Neural progenitor cell (in vitro differentiated cells): ENCODE results near the gene SEBOX. TPM values are rescaled to one million over a fixed set of nuclear protein-coding genes. Genes with fewer than 3 reads are reported as not detected.

Experiments used
- DNase-seq: peaks from one replicate; pipeline ENCODE4 v3.0.0-alpha.2; 2016; ENCODE audit warnings: low spot score
- H2AFZ ChIP-seq: fragments of 200-600 bp; sonication (generic); replicated peaks from 2 replicates; pipeline ENCODE4 v1.6.1; 2016; ENCODE audit warnings: antibody characterized with exemption
- H3F3A ChIP-seq: fragments of 200-600 bp; sonication (generic); 2 replicates; pipeline ENCODE4 v1.6.1; 2016; ENCODE audit warnings: antibody characterized with exemption, low read depth
- H3K27ac ChIP-seq: fragments of 200-600 bp; sonication (generic); 2 replicates; pipeline ENCODE4 v1.5.1; 2016; ENCODE audit warnings: mild to moderate bottlenecking
- H3K27me3 ChIP-seq: fragments of 200-600 bp; sonication (generic); 2 replicates; pipeline ENCODE4 v1.6.1; 2016; ENCODE audit warnings: mild to moderate bottlenecking, moderate library complexity
- H3K36me3 ChIP-seq: fragments of 200-600 bp; sonication (generic); 2 replicates; pipeline ENCODE4 v1.5.1; 2016
- H3K4me1 ChIP-seq: fragments of 200-600 bp; sonication (generic); 2 replicates; pipeline ENCODE4 v1.6.1; 2016; ENCODE audit warnings: mixed run types
- H3K4me2 ChIP-seq: fragments of 200-600 bp; sonication (generic); 2 replicates; pipeline ENCODE4 v1.6.1; 2016
- H3K4me3 ChIP-seq: fragments of 200-600 bp; sonication (generic); 2 replicates; pipeline ENCODE4 v1.5.1; 2016
- H3K79me2 ChIP-seq: fragments of 200-600 bp; sonication (generic); 2 replicates; pipeline ENCODE4 v1.6.1; 2016; ENCODE audit warnings: low read depth
- H3K9ac ChIP-seq: fragments of 200-600 bp; sonication (generic); 2 replicates; pipeline ENCODE4 v1.6.1; 2016
- H3K9me3 ChIP-seq: fragments of 200-600 bp; sonication (generic); 2 replicates; pipeline ENCODE4 v1.5.1; 2016; ENCODE audit warnings: low read depth
- H4K20me1 ChIP-seq: fragments of 200-600 bp; sonication (generic); 2 replicates; pipeline ENCODE4 v1.6.1; 2016; ENCODE audit warnings: low read depth
- H3K27ac Mint-ChIP-seq: 3 replicates; pipeline ENCODE4 v1.8.0; 2021; ENCODE audit warnings: mixed read lengths
- H3K27me3 Mint-ChIP-seq: 2 replicates; pipeline ENCODE4 v1.8.0; 2022; ENCODE audit warnings: low read depth, mild to moderate bottlenecking, inconsistent platforms, moderate library complexity, mixed read lengths; ENCODE audit not compliant: insufficient read depth
- H3K36me3 Mint-ChIP-seq: 3 replicates; pipeline ENCODE4 v1.8.0; 2021; ENCODE audit warnings: mixed read lengths
- H3K4me1 Mint-ChIP-seq: 3 replicates; pipeline ENCODE4 v1.8.0; 2021; ENCODE audit warnings: mixed read lengths
- H3K4me3 Mint-ChIP-seq: 3 replicates; pipeline ENCODE4 v1.8.0; 2021; ENCODE audit warnings: mild to moderate bottlenecking, moderate library complexity, mixed read lengths
- H3K9me3 Mint-ChIP-seq: 3 replicates; pipeline ENCODE4 v1.8.0; 2020; ENCODE audit warnings: mixed read lengths
- CTCF ChIP-seq: fragments of 200-600 bp; sonication (generic); IDR thresholded peaks from 2 replicates; pipeline ENCODE4 v1.5.1; 2017; ENCODE audit warnings: antibody characterized with exemption, mild to moderate bottlenecking
- EZH2 ChIP-seq: fragments of 200-600 bp; sonication (generic); IDR thresholded peaks from 2 replicates; pipeline ENCODE4 v1.6.1; 2017; ENCODE audit warnings: antibody characterized with exemption, mild to moderate bottlenecking, moderate library complexity
- EZH2phosphoT487 ChIP-seq: fragments of 200-600 bp; sonication (generic); IDR thresholded peaks from 2 replicates; pipeline ENCODE4 v1.6.1; 2017; ENCODE audit warnings: antibody characterized with exemption
- total RNA-seq: library from RNA; depleted of rRNA; stranded (reverse); fragments of >200 nt; gene quantifications from 2 replicates; pipeline ENCODE4 v1.2.3, GENCODE V29; 2015; ENCODE audit warnings: low replicate concordance

The SEBOX gene
- total RNA-seq, 1 donor from 2014 or later: not detected

GRCh38 chr17:28386391-28386790 is 21.4 kb upstream of the SEBOX start:
- no peaks in the 10 kb centered on the region for H3K4me1 Mint-ChIP-seq
- peaks cover 26% of the 10 kb centered on the region for H3K36me3 Mint-ChIP-seq
- no peaks in the 10 kb centered on the region for H3K4me1 ChIP-seq
- TF ChIP-seq EZH2phosphoT487: no peak
- TF ChIP-seq CTCF: no peak
- no peak for TF ChIP-seq EZH2
- no peak overlapping the region for H2AFZ ChIP-seq
- H4K20me1 ChIP-seq: peaks cover 44% of the 10 kb centered on the region
- no peaks in the 10 kb centered on the region for H3K9me3 Mint-ChIP-seq
- no peaks in the 10 kb centered on the region for H3K36me3 ChIP-seq
- H3K4me3 Mint-ChIP-seq: no peak overlapping the region
- H3F3A ChIP-seq: peaks cover 6% of the 10 kb centered on the region
- H3K27ac Mint-ChIP-seq: no peak overlapping the region
- no peaks in the 10 kb centered on the region for H3K9me3 ChIP-seq
- no peak overlapping the region for H3K9ac ChIP-seq
- peaks cover 6% of the 10 kb centered on the region for H3K27me3 Mint-ChIP-seq
- no peak for DNase-seq
- H3K79me2 ChIP-seq: no peaks in the 10 kb centered on the region
- no peak overlapping the region for H3K27ac ChIP-seq
- peaks cover 60% of the 10 kb centered on the region for H3K27me3 ChIP-seq
- H3K4me2 ChIP-seq: no peak overlapping the region
- H3K4me3 ChIP-seq: no peak overlapping the region

GRCh38 chr17:28385406-28385805 is 20.4 kb upstream of the SEBOX start:
- H3K4me2 ChIP-seq: peak overlapping the region; percentile 85
- peaks cover 53% of the 10 kb centered on the region for H4K20me1 ChIP-seq
- H3K79me2 ChIP-seq: no peaks in the 10 kb centered on the region
- H3K4me3 ChIP-seq: peak overlapping the region; percentile 39
- H3K27me3 ChIP-seq: peaks cover 70% of the 10 kb centered on the region
- H3K9ac ChIP-seq: no peak overlapping the region
- H3K36me3 ChIP-seq: no peaks in the 10 kb centered on the region
- Mint-ChIP-seq H3K9me3 (no peaks in the 10 kb centered on the region), H3K36me3 (peaks cover 23% of the 10 kb centered on the region), H3K4me1 (no peaks in the 10 kb centered on the region), H3K27me3 (peaks cover 6% of the 10 kb centered on the region), H3K27ac (no peak overlapping the region), H3K4me3 (no peak overlapping the region)
- H3K4me1 ChIP-seq: no peaks in the 10 kb centered on the region
- H3K27ac ChIP-seq: no peak overlapping the region
- peaks cover 12% of the 10 kb centered on the region for H3F3A ChIP-seq
- H3K9me3 ChIP-seq: no peaks in the 10 kb centered on the region
- no peak for DNase-seq
- TF ChIP-seq CTCF: no peak
- TF ChIP-seq EZH2phosphoT487: no peak
- TF ChIP-seq EZH2: no peak
- no peak overlapping the region for H2AFZ ChIP-seq

- H3K9ac ChIP-seq: no peak overlapping the region
- peaks cover 74% of the 10 kb centered on the region for H3K27me3 ChIP-seq
- no peak overlapping the region for H3K4me3 Mint-ChIP-seq
- peaks cover 12% of the 10 kb centered on the region for H3F3A ChIP-seq
- H3K9me3 Mint-ChIP-seq: no peaks in the 10 kb centered on the region
- H3K4me1 ChIP-seq: no peaks in the 10 kb centered on the region
- no peak overlapping the region for H3K27ac ChIP-seq
- H3K4me2 ChIP-seq: peak overlapping the region; percentile 85
- H3K27ac Mint-ChIP-seq: no peak overlapping the region
- no peaks in the 10 kb centered on the region for H3K4me1 Mint-ChIP-seq
- no peak overlapping the region for H2AFZ ChIP-seq
- H3K36me3 Mint-ChIP-seq: peaks cover 19% of the 10 kb centered on the region
- peak; percentile 31 for DNase-seq
- no peaks in the 10 kb centered on the region for H3K79me2 ChIP-seq
- H4K20me1 ChIP-seq: peaks cover 55% of the 10 kb centered on the region
- TF ChIP-seq EZH2 (peak; percentile 63), CTCF (no peak), EZH2phosphoT487 (peak; percentile 68)
- peaks cover 6% of the 10 kb centered on the region for H3K27me3 Mint-ChIP-seq
- H3K9me3 ChIP-seq: no peaks in the 10 kb centered on the region
- H3K4me3 ChIP-seq: peak overlapping the region; percentile 39
- no peaks in the 10 kb centered on the region for H3K36me3 ChIP-seq
Measured at GRCh38 chr17:28385037-28385400, 20.0 kb upstream of the SEBOX start.
